Caki2 (cell line): ENCODE measurements around the gene MT1M. TPM values are rescaled to one million over a fixed set of nuclear protein-coding genes. Genes with fewer than 3 reads are reported as not detected.

Experiments
- total RNA-seq: library from RNA; depleted of rRNA; stranded (reverse); fragments of >200 nt; shearing (Covaris generic); gene quantifications from 2 replicates; pipeline ENCODE4 v1.2.3, GENCODE V29; 2014; ENCODE audit warnings: low replicate concordance; rRNA removed

MT1M gene
- total RNA-seq, 1 experiment from 2014 or later: not detected

Other genes starting within 250 kb of the MT1M start
- 109 TPM in 2 replicates for gene AMFR, start 207.1 kb upstream of the MT1M start, total RNA-seq
- gene NUDT21, start 181.3 kb upstream of the MT1M start, total RNA-seq: 68.5 and 95.5 TPM in 2 replicates
- gene OGFOD1, start 181.1 kb upstream of the MT1M start, total RNA-seq: 38.4 and 58.4 TPM in 2 replicates
- 33.6 and 62.2 TPM in 2 replicates for gene BBS2, start 112.6 kb upstream of the MT1M start, total RNA-seq
- gene MT4, start 67.6 kb upstream of the MT1M start, total RNA-seq: not detected in 2 replicates
- not detected in 2 replicates for gene MT3, start 43.1 kb upstream of the MT1M start, total RNA-seq
- gene MT2A, start 24.1 kb upstream of the MT1M start, total RNA-seq: 149 and 195 TPM in 2 replicates
- not detected in 2 replicates for gene MT1E, start 6.9 kb upstream of the MT1M start, total RNA-seq
- not detected in 2 replicates for gene MT1A, start 6.0 kb downstream of the MT1M start, total RNA-seq
- not detected in 2 replicates for gene MT1B, start 19.2 kb downstream of the MT1M start, total RNA-seq
- 17.6 TPM in 1 of 2 replicates, not detected in the other for gene MT1F, start 25.3 kb downstream of the MT1M start, total RNA-seq
- gene MT1G, start 35.4 kb downstream of the MT1M start, total RNA-seq: not detected in 2 replicates
- gene MT1H, start 37.2 kb downstream of the MT1M start, total RNA-seq: not detected in 2 replicates
- gene MT1X, start 49.8 kb downstream of the MT1M start, total RNA-seq: 141 and 168 TPM in 2 replicates
- 46.4 and 57.5 TPM in 2 replicates for gene NUP93, start 97.5 kb downstream of the MT1M start, total RNA-seq
- not detected in 2 replicates for gene SLC12A3, start 232.5 kb downstream of the MT1M start, total RNA-seq